Kidney (tissue), 14 donors: ENCODE measurements around the gene SUGCT. TPM values are rescaled to one million over a fixed set of nuclear protein-coding genes. Genes with fewer than 3 reads are reported as not detected.

Experiments
- DNase-seq, 5 donors: peaks; one replicate each; pipeline ENCODE4 v3.0.0-alpha.2; 2013 to 2020
- FAIRE-seq: peaks from 2 replicates; lab custom pipeline; 2012; peaks lifted over from hg19 to GRCh38; lab: Jason Lieb, UNC
- H3K27ac ChIP-seq, 2 donors: one replicate each; pipeline ENCODE4 v1.7.0; 2013; ENCODE audit warnings: low read depth in 2 of 2, low read length in 2 of 2, inconsistent platforms in 1 of 2
- H3K27me3 ChIP-seq: one replicate; pipeline ENCODE4 v1.7.1; 2013; ENCODE audit warnings: low read length, inconsistent platforms; ENCODE audit not compliant: control insufficient read depth, insufficient read depth
- H3K36me3 ChIP-seq, 3 donors: one replicate each; pipeline versions ENCODE4 v1.7.0 to v1.7.1; 2013; ENCODE audit warnings: low read length in 3 of 3, control low read depth in 1 of 3, inconsistent platforms in 1 of 3; ENCODE audit not compliant: insufficient read depth in 3 of 3, control insufficient read depth in 2 of 3
- H3K4me1 ChIP-seq, 3 donors: one replicate each; pipeline versions ENCODE4 v1.7.0 to v1.7.1; 2013; ENCODE audit warnings: low read length in 3 of 3, inconsistent platforms in 1 of 3, low read depth in 1 of 3; ENCODE audit not compliant: control insufficient read depth in 2 of 3, insufficient read depth in 2 of 3
- H3K4me3 ChIP-seq, 3 donors: one replicate each; pipeline versions ENCODE4 v1.7.0 to v1.8.1; 2013; ENCODE audit warnings: low read length in 3 of 3, control low read depth in 1 of 3, inconsistent platforms in 1 of 3
- H3K9ac ChIP-seq, 3 donors: one replicate each; pipeline versions ENCODE4 v1.7.0 to v1.7.1; 2013; ENCODE audit warnings: low read length in 3 of 3, control low read depth in 1 of 3, inconsistent platforms in 1 of 3
- H3K9me3 ChIP-seq, 3 donors: one replicate each; pipeline versions ENCODE4 v1.7.0 to v1.7.1; 2013; ENCODE audit warnings: low read length in 3 of 3, control low read depth in 1 of 3, inconsistent platforms in 1 of 3; ENCODE audit not compliant: control insufficient read depth in 2 of 3, insufficient read depth in 1 of 3
- intact Hi-C: fragments of 100-400 bp; cut with DNase I; formaldehyde crosslinking; loops from one replicate; pipeline ENCODE4 v1.11.1; 2022
- polyA plus RNA-seq: library from polyadenylated mRNA; stranded (reverse); fragments of 350-450 nt; fragmentation: Illumina TruSeq; extraction: RNeasy Lipid Tissue Mini Kit (QIAGEN cat#74804); gene quantifications from one replicate; pipeline ENCODE4 v1.2.3, GENCODE V29; 2014; ENCODE audit warnings: low read depth, low replicate concordance; ENCODE audit not compliant: insufficient read depth
- total RNA-seq: library from RNA; stranded (reverse); fragmentation: NEBNext Ultra II Directional; extraction: Animal tissue kit (Norgen Biotek cat#: 25700); gene quantifications from one replicate; pipeline ENCODE4 v1.2.1, GENCODE V29; 2021
- TF ChIP-seq, protein P1 (sequence below): IDR thresholded peaks from 3 replicates; pipeline ENCODE4 v1.5.1; 2012; ENCODE audit warnings: mild to moderate bottlenecking, moderate library complexity, borderline replicate concordance; ENCODE audit not compliant: insufficient read depth; ENCODE audit errors: extremely low read depth
- donor health status: control.
- donor health status: control.
- donor health status: control.
- donor health status: control.
- donor health status: control.
- donor health status: DM: yes; HTN: yes; CAD: no.
- donor health status: Normal renal cell carcinoma (clear cell type).

SUGCT gene
- total and polyA plus RNA-seq, 2 donors from 2014 or later: 7.6 to 45.1 TPM

DNA sequence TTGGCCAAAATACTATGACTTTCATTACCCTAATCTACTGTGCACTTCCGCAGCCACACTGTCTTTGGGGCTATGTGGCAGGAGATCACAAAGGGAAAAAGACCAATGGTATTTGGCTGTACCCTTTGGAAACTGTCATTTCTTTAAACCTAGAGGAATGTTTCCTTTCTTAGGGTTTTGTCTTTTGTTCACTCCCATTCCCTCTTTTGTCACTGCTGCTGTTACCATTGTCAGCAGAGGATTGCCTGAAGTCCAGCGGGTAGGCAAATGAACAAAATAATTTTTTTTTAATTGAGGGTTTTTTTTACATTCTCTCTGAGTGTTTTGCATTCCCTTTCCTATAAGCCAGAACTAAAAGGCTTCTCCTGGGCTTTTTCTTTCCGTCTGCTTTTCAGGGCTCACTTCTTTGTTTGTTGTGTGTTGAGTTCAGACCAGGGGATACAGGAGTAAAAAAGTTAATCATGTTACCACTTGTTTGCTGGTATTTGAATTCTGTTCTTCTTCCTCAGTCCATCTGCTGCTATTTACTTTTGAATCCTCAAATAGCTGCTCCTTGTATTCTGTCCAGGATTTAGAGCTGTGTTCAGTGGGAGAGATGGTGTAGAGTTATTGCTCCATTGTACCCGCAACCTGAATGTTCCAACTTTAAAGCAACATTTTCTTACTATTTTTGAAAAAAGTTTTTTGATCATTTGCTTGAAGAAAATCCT is 374.6 kb downstream of the SUGCT start:
- H3K4me1 ChIP-seq: no peaks in the 10 kb centered on the region
- intact Hi-C loops: no loop called here

DNA sequence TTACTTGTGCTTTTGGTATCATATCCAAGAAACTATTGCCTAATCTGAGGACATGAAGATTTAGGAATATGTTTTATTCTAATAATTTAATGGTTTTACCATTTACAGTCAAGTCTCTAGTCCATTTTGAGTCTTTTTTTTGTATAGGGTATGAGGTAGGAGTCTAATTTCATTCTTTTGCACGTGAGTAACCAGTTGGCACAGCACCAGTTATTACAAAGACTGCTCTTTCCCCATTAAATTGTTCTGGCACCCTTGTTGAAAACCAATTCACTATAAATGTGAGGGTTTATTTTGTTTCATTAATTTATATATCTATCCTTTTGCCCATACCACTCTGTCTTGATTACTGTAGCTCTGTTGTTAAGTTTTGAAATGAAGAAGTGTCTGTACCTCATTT is 381.6 kb downstream of the SUGCT start:
- Histone ChIP-seq H3K4me3 (no peak overlapping the region), H3K9ac (no peak overlapping the region), H3K9me3 (no peaks in the 10 kb centered on the region), H3K36me3 (no peaks in the 10 kb centered on the region), H3K4me1 (no peaks in the 10 kb centered on the region), H3K27ac (no peak overlapping the region), H3K27me3 (no peaks in the 10 kb centered on the region)
- TF ChIP-seq, protein P1, sequence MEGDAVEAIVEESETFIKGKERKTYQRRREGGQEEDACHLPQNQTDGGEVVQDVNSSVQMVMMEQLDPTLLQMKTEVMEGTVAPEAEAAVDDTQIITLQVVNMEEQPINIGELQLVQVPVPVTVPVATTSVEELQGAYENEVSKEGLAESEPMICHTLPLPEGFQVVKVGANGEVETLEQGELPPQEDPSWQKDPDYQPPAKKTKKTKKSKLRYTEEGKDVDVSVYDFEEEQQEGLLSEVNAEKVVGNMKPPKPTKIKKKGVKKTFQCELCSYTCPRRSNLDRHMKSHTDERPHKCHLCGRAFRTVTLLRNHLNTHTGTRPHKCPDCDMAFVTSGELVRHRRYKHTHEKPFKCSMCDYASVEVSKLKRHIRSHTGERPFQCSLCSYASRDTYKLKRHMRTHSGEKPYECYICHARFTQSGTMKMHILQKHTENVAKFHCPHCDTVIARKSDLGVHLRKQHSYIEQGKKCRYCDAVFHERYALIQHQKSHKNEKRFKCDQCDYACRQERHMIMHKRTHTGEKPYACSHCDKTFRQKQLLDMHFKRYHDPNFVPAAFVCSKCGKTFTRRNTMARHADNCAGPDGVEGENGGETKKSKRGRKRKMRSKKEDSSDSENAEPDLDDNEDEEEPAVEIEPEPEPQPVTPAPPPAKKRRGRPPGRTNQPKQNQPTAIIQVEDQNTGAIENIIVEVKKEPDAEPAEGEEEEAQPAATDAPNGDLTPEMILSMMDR: no peak
- DNase-seq (no peak), FAIRE-seq (no peak)
- intact Hi-C loops: no loop called here

More for the DNA sequence above, 374.6 kb downstream of the SUGCT start:
- Histone ChIP-seq H3K9ac (no peak overlapping the region), H3K27me3 (no peaks in the 10 kb centered on the region), H3K36me3 (no peaks in the 10 kb centered on the region), H3K9me3 (no peaks in the 10 kb centered on the region), H3K4me3 (no peak overlapping the region), H3K27ac (no peak overlapping the region)
- no peak for DNase-seq
- FAIRE-seq: no peak
- TF ChIP-seq, protein P1: no peak

DNA sequence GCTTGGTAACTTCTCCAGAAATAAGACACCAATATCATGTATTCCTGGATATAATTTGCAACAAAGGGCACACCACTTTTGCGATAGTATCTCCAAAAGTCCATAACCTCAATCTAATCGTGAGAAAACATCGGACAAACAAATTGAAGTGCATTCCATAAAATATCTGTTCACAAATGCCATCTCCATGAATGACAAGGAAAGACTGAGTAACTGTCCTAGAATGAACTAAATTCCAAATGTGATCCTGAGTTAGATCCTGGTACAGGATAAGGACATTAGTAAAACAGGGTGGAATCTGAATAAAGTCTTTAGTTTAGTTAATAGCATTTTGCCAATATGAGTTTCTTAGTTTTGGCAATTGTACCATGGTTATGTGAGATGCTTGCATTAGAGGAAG is 384.2 kb downstream of the SUGCT start:
- H3K9me3 ChIP-seq: no peaks in the 10 kb centered on the region
- TF ChIP-seq, protein P1: no peak
- H3K27ac ChIP-seq: no peak overlapping the region
- H3K9ac ChIP-seq: no peak overlapping the region
- no peak for DNase-seq
- H3K4me1 ChIP-seq: no peaks in the 10 kb centered on the region
- FAIRE-seq: no peak
- intact Hi-C loops: no loop called here
- H3K27me3 ChIP-seq: no peaks in the 10 kb centered on the region
- no peaks in the 10 kb centered on the region for H3K36me3 ChIP-seq
- H3K4me3 ChIP-seq: no peak overlapping the region
